ENCODE measurements around the gene PCED1B. TPM values are rescaled to one million over a fixed set of nuclear protein-coding genes. Genes with fewer than 3 reads are reported as not detected.

PCED1B gene
- total RNA-seq, 1 experiment from 2014 or later: 4.5 TPM

- DNase-seq (ENCODE audit: low read depth): no peak
These were observed 152.0 kb downstream of the PCED1B start for GRCh38 chr12:47231456-47231855.

- peak; percentile 34 for DNase-seq (ENCODE audit: low read depth)
These were observed 155.2 kb downstream of the PCED1B start for GRCh38 chr12:47234576-47235141.

- no peak for DNase-seq (ENCODE audit: low read depth)
These were observed 156.0 kb downstream of the PCED1B start for GRCh38 chr12:47235258-47236040.

- DNase-seq (ENCODE audit: low read depth): peak; percentile 91
These were observed 156.8 kb downstream of the PCED1B start for GRCh38 chr12:47236109-47236714.

- no peak for DNase-seq (ENCODE audit: low read depth)
These were observed 158.4 kb downstream of the PCED1B start for GRCh38 chr12:47237751-47238211.

GRCh38 chr12:47238669-47239114, 159.3 kb downstream of the PCED1B start:
- DNase-seq (ENCODE audit: low read depth): no peak

GRCh38 chr12:47242426-47242825, 163.0 kb downstream of the PCED1B start:
- no peak for DNase-seq (ENCODE audit: low read depth)

- peak; percentile 22 for DNase-seq (ENCODE audit: low read depth)
These were observed 165.4 kb downstream of the PCED1B start for GRCh38 chr12:47244835-47245234.

GRCh38 chr12:47245623-47246022, 166.2 kb downstream of the PCED1B start:
- DNase-seq (ENCODE audit: low read depth): no peak

- DNase-seq (ENCODE audit: low read depth): peak; percentile 55
These were observed 168.0 kb downstream of the PCED1B start for GRCh38 chr12:47247418-47247817.

GRCh38 chr12:47249082-47249481, 169.7 kb downstream of the PCED1B start:
- DNase-seq (ENCODE audit: low read depth): no peak

GRCh38 chr12:47249719-47250357, 170.4 kb downstream of the PCED1B start:
- peak; percentile 53 for DNase-seq (ENCODE audit: low read depth)

GRCh38 chr12:47251919-47252318, 172.5 kb downstream of the PCED1B start:
- DNase-seq (ENCODE audit: low read depth): no peak

GRCh38 chr12:47264951-47265350, 185.5 kb downstream of the PCED1B start:
- DNase-seq (ENCODE audit: low read depth): no peak

- DNase-seq (ENCODE audit: low read depth): no peak
These were observed 186.0 kb downstream of the PCED1B start for GRCh38 chr12:47265391-47265790.

GRCh38 chr12:47267571-47267970, 188.2 kb downstream of the PCED1B start:
- DNase-seq (ENCODE audit: low read depth): peak; percentile 69

GRCh38 chr12:47268501-47269454, 189.4 kb downstream of the PCED1B start:
- peak; percentile 62 for DNase-seq (ENCODE audit: low read depth)

- no peak for DNase-seq (ENCODE audit: low read depth)
These were observed 190.5 kb downstream of the PCED1B start for GRCh38 chr12:47269916-47270315.

- DNase-seq (ENCODE audit: low read depth): peak; percentile 98
These were observed 191.6 kb downstream of the PCED1B start for GRCh38 chr12:47270782-47271664.

GRCh38 chr12:47271800-47272239, 192.4 kb downstream of the PCED1B start:
- peak; percentile 22 for DNase-seq (ENCODE audit: low read depth)

Data from M059J (cell line).